HG02588 (cell line): ENCODE results near the gene MRPS5.
"Not testable (repeated sequence)": the region's sequence is repeated elsewhere in the genome, so short reads cannot be mapped to it uniquely, and the experiment has no call there.

Experiments used
- ATAC-seq: cut with Tn5 transposase; IDR thresholded peaks from one replicate; pipeline ENCODE4 v1.9.1; 2021; ENCODE audit warnings: mild to moderate bottlenecking, moderate library complexity; ENCODE audit not compliant: unreplicated experiment

MRPS5 gene

GRCh38 chr2:95048825-95049682 is 72.6 kb downstream of the MRPS5 start:
- ATAC-seq, result no peak

DNA sequence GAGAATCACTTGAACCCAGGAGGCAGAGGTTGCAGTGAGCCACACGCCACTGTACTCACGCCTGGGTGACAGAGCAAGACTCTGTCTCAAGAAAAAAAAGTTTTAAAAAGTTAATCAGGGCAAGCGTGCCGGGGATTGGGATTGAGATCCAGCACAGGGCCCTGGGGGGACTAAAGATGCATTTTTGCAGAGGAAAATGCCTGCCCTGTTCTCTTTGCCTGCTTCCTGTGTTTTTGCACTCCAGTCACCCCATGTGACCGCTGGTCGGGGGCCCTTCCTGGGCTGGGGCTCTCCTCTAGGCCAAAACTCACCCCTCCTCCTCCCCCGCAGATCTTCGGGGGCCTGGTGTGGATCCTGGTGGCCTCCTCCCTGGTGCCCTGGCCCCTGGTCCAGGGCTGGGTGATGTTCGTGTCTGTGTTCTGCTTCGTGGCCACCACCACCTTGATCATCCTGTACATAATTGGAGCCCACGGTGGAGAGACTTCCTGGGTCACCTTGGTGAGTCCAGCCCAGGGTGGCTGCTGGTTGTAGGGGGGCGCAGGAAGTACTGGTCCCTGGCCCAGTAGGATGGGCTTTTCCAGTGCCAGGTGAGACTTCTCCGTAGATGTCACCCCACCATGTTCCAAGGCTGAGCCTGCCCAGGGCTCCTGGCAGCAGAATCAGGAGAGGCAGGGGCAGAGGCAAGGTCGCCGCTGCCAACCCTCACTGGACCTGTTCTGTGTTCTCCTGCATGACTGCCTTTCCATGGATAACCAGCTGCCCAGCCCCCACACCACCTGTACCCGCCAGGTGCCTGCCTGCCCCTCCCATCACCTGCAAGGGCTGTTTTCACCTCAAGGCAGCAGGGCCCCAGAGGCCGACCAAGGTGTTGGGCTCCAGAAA is 73.7 kb downstream of the MRPS5 start:
- ATAC-seq, result no peak

DNA sequence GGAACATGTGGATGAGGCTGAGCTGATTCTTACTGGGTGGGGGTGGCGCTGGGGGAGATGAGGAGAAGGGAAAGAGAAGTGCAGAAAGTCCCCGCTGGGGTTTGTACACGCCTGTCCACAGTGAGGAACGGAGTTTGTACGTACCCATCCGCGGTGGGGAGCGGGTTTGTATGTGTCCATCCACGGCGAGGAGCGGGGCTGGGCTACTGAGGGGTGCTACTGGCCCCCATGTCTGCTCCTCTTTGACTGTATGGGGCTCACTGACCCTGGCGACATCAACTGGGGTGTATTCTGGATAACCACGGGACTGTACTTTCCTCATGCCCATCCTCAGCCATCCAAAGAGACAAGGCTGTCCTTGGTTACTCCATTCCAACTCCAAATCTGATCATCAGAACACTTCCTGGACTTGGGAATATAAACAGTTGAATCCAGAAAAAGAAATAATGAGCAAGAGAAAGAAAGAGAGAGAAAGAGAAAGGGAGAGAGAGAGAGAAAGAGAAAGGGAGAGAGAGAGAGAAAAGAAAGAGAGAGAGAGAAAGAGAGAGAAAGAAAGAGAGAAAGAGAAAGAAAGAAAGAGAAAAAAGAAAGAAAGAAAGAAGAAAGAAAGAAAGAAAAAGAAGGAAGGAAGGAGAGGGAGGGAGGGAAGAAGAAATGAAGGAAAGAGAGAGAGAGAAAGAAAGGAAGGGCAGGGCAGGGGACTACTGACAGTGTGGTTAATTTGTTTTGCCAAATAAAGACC is 75.1 kb downstream of the MRPS5 start:
- no peak for ATAC-seq

DNA sequence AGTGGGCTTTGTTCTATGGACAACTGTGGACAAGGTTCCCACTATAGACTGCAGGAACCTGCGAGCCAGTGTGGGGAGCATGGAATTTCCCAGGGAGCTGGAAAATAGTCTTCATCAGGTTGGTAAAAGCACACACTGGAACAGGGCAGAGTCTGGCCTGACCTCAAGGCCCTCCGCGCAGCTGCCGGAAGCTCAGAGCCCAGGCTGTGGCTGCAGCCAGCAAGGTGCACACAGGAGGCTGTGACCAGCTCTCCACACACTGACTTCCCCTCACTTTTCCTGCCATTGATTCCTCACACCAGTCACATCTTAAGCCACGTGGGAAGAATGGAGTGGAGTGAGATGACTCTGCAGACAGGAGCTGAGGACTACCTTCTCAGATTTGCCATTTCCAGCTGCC is 77.0 kb downstream of the MRPS5 start:
- ATAC-seq, result no peak

DNA sequence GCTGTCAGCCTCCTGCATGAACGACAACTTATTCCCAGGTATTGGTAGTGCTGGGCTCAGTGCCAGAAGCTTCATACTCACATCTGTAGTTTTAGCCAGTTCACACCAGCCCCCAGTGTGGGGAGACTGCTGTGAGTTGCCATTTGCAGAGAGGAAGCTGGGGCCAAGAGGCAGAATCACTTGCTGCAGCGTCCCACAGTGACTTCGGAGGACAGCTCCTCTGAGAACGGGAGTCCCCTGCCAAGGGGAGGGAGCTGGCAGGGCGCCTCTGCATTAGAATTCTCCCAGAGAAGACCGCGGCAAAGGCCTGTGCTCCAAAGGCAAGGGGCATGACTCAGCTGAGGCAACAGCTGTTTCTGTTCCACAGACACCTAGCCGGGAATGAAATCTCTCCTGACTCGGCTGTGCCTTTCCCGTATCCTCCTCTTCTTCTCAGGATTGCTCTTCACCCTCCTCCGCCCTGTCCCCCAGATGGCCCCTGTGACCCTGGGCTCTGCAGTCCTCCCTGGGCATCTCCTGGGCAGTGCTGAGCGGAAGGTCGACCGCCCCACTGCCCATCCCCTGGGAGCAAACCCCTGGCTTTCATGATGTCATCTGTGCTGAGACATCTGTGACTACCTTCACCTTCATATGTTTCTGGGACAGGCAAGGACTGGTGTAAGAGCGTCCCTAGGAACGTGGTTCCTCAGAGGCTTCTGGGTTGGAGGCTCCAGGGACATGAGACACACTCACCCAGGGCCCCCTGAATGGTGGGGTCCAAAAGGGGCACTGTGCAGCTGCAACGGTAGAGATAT is 78.1 kb downstream of the MRPS5 start:
- peak; percentile 42 for ATAC-seq

- ATAC-seq, result no peak
These were observed 78.9 kb downstream of the MRPS5 start for GRCh38 chr2:95042472-95043271.

- ATAC-seq, result peak; percentile 42
These were observed 79.7 kb downstream of the MRPS5 start for GRCh38 chr2:95041824-95042442.

DNA sequence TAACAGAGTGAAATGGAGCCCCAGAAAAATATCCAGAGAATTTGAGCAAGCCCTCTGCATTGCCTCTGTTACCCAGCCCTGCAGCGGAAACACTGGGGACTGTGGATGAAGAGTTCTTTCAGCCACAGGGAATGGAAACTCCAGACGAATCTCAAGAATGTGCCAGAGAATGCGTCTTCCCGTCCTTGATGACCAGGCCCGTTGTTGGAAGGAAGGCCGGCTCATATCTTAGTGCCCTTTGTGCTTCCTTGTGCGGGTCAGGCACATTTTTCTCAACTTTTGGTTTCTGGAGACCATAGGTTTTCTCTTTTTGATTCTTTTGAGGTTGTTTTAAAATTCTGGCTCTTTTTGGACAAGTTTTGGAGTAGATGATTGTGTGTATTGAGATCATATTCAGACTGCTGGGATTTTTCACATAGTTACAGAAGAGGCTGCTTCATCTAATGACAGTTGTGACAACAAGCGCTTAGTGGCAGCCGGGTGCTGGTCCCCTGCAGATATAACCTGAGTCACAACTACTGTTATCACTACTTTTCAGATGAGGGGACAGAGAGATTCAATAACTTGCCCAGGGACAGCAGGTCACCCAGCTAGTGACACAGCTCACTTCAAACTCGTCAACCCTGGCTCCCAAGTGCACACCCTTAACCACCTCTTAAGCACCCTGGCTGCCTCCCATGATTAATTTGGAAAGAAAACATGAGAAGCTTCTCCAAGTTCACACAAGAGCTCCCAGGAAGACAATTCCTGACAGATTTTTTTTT is 80.4 kb downstream of the MRPS5 start:
- ATAC-seq, result peak; percentile 29

DNA sequence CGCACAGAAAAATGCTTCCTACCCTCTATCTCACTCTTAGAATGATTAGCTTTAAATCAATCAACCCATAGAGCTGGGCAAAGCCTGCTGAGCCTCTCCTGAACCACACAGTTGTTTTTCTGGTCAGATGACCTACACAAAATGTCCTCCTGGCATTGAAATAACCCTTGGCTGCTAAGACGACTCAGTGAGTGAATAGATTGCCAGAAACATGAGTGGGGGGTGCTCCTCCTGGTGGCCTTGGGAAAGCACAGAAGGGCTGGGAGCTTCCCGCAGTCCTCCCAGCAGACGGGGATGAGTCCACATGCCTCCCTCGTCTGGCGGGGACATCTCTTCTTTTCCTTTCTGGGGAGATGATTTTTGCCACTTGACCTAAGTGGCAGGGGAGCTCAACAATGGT is 81.2 kb downstream of the MRPS5 start:
- no peak for ATAC-seq

DNA sequence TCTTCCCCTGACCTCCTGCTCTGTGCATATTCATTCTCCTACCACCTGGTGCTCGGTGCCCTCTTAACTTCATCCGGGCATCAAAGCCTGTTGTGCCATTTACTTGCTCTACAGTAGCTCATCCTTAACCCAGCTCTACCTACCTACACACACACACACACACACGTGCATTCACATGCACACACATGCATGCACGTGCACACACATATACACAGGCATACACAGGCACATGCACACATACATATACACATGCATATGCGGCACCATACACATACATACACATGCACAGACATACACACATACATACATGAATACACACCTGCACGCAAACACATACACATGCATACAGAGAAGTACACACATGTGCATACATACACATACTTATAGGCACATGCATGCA is 81.6 kb downstream of the MRPS5 start:
- no peak for ATAC-seq

DNA sequence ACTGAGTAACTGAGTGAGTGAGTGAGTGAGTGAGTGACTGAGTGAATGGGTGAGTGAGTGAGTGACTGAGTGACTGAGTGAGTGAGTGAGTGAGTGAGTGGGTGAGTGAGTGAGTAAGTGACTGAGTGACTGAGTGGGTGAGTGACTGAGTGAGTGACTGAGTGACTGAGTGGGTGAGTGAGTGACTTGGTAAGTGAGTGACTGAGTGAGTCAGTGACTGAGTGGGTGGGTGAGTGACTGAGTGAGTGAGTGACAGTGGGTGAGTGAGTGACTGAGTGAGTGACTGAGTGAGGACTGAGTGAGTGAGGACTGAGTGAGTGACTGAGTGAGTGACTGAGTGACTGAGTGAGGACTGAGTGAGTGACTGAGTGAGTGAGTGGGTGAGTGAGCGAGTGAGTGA is 82.2 kb downstream of the MRPS5 start:
- ATAC-seq, result no peak

GRCh38 chr2:95038635-95039298 is 82.8 kb downstream of the MRPS5 start:
- no peak for ATAC-seq

DNA sequence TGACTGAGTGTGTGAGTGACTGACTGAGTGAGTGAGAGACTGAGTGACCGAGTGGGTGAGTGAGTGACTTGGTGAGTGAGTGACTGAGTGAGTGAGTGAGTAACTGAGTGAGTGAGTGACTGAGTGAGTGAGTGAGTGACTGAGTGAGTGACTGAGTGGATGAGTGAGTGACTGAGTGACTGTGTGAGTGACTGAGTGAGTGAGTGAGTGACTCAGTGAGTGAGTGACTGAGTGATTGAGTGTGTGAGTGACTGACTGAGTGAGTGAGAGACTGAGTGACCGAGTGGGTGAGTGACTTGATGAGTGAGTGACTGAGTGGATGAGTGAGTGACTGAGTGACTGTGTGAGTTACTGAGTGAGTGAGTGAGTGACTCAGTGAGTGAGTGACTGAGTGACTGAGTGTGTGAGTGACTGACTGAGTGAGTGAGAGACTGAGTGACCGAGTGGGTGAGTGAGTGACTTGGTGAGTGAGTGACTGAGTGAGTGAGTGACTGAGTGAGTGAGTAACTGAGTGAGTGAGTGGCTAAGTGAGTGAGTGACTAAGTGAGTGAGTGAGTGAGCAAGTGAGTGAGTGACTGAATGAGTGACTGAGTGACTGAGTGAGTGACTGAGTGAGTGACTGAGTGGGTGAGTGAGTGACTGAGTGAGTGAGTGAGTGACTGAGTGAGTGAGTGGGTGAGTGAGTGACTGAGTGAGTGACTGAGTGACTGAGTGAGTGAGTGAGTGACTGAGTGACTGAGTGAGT is 83.6 kb downstream of the MRPS5 start:
- ATAC-seq, result not testable (repeated sequence)

GRCh38 chr2:95037384-95037839 is 84.2 kb downstream of the MRPS5 start:
- ATAC-seq, result no peak

GRCh38 chr2:95036596-95037383 is 84.8 kb downstream of the MRPS5 start:
- no peak for ATAC-seq
